Esophagus muscularis mucosa (tissue), 4 donors: Measurements from ENCODE around the gene RNF141. TPM values are rescaled to one million over a fixed set of nuclear protein-coding genes. Genes with fewer than 3 reads are reported as not detected.

ENCODE experiments used
- DNase-seq: peaks from one replicate; pipeline ENCODE4 v3.0.0-alpha.2; 2017; ENCODE audit errors: extremely low spot score
- H3K27ac ChIP-seq, 4 donors: fragments of 200-600 bp; sonication (generic); replicated peaks in 1 of 4; 1 replicate in 3 of 4; 2 replicates in 1 of 4; pipeline ENCODE4 v1.5.1; 2016 to 2019; ENCODE audit warnings: mild to moderate bottlenecking in 1 of 4
- H3K27me3 ChIP-seq, 4 donors: fragments of 200-600 bp; sonication (generic); one replicate each; pipeline versions ENCODE4 v1.5.1 to v1.6.0; 2016 to 2019
- H3K36me3 ChIP-seq, 4 donors: fragments of 200-600 bp; sonication (generic); one replicate each; pipeline ENCODE4 v1.5.1; 2016 to 2019
- H3K4me1 ChIP-seq, 4 donors: fragments of 200-600 bp; sonication (generic); one replicate each; pipeline ENCODE4 v1.5.1; 2016 to 2019
- H3K4me3 ChIP-seq, 4 donors: fragments of 200-600 bp; sonication (generic); 1 replicate in 2 of 4; 2 replicates in 2 of 4; pipeline ENCODE4 v1.5.1; 2016 to 2019; ENCODE audit warnings: mild to moderate bottlenecking in 4 of 4, moderate library complexity in 1 of 4
- H3K9me3 ChIP-seq, 4 donors: fragments of 200-600 bp; sonication (generic); 1 replicate in 3 of 4; 2 replicates in 1 of 4; pipeline ENCODE4 v1.5.1; 2016 to 2019
- CTCF ChIP-seq, 3 experiments: fragments of 200-600 bp in 2 of 3; fragments of 450-650 bp in 1 of 3; sonication (generic) in 2 of 3; IDR thresholded peaks; one replicate each; pipeline ENCODE4 v1.5.1; 2017 to 2019; ENCODE audit warnings: antibody characterized with exemption in 3 of 3, mild to moderate bottlenecking in 2 of 3, moderate library complexity in 1 of 3
- EP300 ChIP-seq: sonication (generic); formaldehyde crosslinking; IDR thresholded peaks from one replicate; pipeline ENCODE4 v1.6.1; 2017; ENCODE audit warnings: antibody characterized with exemption
- POLR2A ChIP-seq: fragments of 450-650 bp; IDR thresholded peaks from one replicate; pipeline ENCODE4 v1.6.1; 2017; ENCODE audit warnings: antibody characterized with exemption, moderate library complexity, mild to moderate bottlenecking, low read depth
- POLR2AphosphoS5 ChIP-seq, 2 donors: sonication (generic); formaldehyde crosslinking; IDR thresholded peaks; one replicate each; pipeline ENCODE4 v1.6.1; 2017; ENCODE audit warnings: antibody characterized with exemption in 2 of 2
- WGBS: methylation state at CpG from one replicate; pipeline ENCODE4 v1.1.5; 2018; 5-methylcytosine and 5-hydroxymethylcytosine counted together
- intact Hi-C: fragments of 100-400 bp; cut with DNase I; formaldehyde crosslinking; loops from one replicate; pipeline ENCODE4 v1.15.1; 2023
- total RNA-seq, 4 donors: library from RNA; depleted of rRNA; stranded (reverse); fragments of >200 nt; gene quantifications; one replicate each; pipeline versions ENCODE4 v1.1.0 to v1.2.1, GENCODE V29; 2016

RNF141 gene
- total RNA-seq, 4 donors from 2014 or later: 24.1 to 39.3 (median 34.9) TPM

- Histone ChIP-seq H3K27ac (no peak overlapping the region), H3K4me3 (no peak overlapping the region), H3K4me1 (peaks cover 0 to 12% (median 4%) of the 10 kb centered on the region in 4 donors), H3K27me3 (no peaks in the 10 kb centered on the region), H3K36me3 (peaks cover 0 to 7% (median 0%) of the 10 kb centered on the region in 4 donors), H3K9me3 (no peaks in the 10 kb centered on the region)
- no peak for DNase-seq
- TF ChIP-seq POLR2A: no peak
- TF ChIP-seq POLR2AphosphoS5 (IDR thresholded peaks at IDR 0.05): no peak
- TF ChIP-seq CTCF (IDR thresholded peaks at IDR 0.05): no peak
- no peak for TF ChIP-seq EP300
- intact Hi-C loops: no loop called here
- WGBS: 91% methylated on average over 16 of the region's 16 CpGs
Observed at GRCh38 chr11:10478574-10479550, 62.1 kb downstream of the RNF141 start.

DNA sequence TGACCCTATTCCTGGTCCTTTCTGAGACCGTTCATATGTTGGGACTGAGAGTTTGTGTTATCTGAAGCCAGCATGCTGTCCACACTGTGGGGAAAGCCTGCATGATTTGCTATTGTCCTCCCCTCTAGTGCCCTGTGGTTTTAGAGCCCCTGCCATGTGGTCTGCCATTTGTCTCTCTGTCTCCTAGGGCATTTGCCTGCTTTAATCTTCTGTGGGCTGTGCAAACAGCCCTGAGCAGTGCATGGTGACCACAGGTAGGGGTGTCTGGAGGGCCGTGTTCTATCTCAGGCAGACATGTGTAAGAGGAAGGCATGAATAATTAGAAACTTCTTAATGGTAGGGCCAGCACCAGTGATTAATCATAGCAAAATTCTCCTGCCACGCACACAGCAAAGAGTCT is 62.9 kb downstream of the RNF141 start:
- no peaks in the 10 kb centered on the region for H3K27me3 ChIP-seq
- WGBS: 63% methylated on average over 3 of the region's 3 CpGs
- no peak for DNase-seq

GRCh38 chr11:10477690-10478046 is 63.3 kb downstream of the RNF141 start:
- intact Hi-C loops: no loop called here
- WGBS: 93% methylated on average over 8 of the region's 8 CpGs
- Histone ChIP-seq H3K27ac (no peak overlapping the region), H3K4me3 (no peak overlapping the region), H3K4me1 (peaks cover 0 to 12% (median 4%) of the 10 kb centered on the region in 4 donors), H3K27me3 (no peaks in the 10 kb centered on the region), H3K9me3 (no peaks in the 10 kb centered on the region), H3K36me3 (no peaks in the 10 kb centered on the region)
- DNase-seq: no peak
- TF ChIP-seq POLR2AphosphoS5 (IDR thresholded peaks at IDR 0.05): no peak
- TF ChIP-seq POLR2A: no peak
- no peak for TF ChIP-seq CTCF (IDR thresholded peaks at IDR 0.05)
- TF ChIP-seq EP300: no peak

More for the DNA sequence above, 62.9 kb downstream of the RNF141 start:
- Histone ChIP-seq H3K36me3 (no peaks in the 10 kb centered on the region), H3K4me1 (peaks cover 0 to 12% (median 4%) of the 10 kb centered on the region in 4 donors), H3K27ac (no peak overlapping the region), H3K9me3 (no peaks in the 10 kb centered on the region), H3K4me3 (no peak overlapping the region)
- TF ChIP-seq EP300 (no peak), POLR2A (no peak), CTCF (IDR thresholded peaks at IDR 0.05) (no peak), POLR2AphosphoS5 (IDR thresholded peaks at IDR 0.05) (no peak)
- intact Hi-C loops: no loop called here

DNA sequence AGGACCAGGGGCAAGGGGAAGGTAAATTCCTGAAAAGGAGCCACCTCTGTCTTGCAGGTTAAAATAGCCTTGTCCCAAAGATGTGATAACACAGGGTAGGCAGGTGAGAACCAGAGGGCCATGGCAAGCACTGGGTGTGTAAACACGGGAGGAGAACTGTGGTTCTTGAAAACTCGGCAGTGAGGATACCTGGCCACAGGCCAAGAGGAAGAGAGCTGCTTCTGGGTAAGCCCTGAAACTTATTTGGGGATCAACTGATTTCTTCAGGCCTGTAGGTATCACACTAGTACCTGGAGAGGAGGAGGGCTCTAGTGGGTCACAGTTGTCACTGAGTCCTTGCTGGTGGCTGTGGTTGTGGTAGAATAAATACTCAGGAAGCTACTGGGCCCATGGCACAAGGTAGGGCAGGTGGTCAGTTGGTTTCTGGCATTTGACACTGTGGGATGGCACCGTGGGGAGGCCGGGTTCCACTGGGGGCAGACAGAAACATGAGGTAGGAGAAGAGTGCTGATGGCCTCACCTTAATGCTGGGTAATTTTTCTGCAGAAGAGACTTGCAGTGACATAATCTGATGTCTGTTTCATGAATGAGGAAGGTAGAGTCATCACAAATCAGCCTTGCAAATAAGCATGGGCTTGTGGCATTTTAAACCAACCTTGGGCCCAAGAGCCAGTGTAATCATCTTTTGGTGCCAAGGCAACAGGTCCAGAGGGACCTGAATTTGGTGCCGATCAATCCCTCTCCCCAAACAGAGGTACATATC is 63.9 kb downstream of the RNF141 start:
- no peak for DNase-seq

More for the DNA sequence above, 63.9 kb downstream of the RNF141 start:
- H3K9me3 ChIP-seq: no peaks in the 10 kb centered on the region
- H3K36me3 ChIP-seq: no peaks in the 10 kb centered on the region
- no peak overlapping the region for H3K27ac ChIP-seq
- intact Hi-C loops: no loop called here
- peaks cover 0 to 12% (median 4%) of the 10 kb centered on the region in 4 donors for H3K4me1 ChIP-seq
- no peak overlapping the region for H3K4me3 ChIP-seq
- 82% methylated on average over 5 of the region's 5 CpGs for WGBS
- no peaks in the 10 kb centered on the region for H3K27me3 ChIP-seq
- TF ChIP-seq CTCF (IDR thresholded peaks at IDR 0.05): no peak
- no peak for TF ChIP-seq EP300
- TF ChIP-seq POLR2A: no peak
- TF ChIP-seq POLR2AphosphoS5 (IDR thresholded peaks at IDR 0.05): no peak
